Tibial nerve (tissue), 4 donors: ENCODE data around the gene KIZ.

ENCODE experiments used
- EP300 ChIP-seq, 2 donors: sonication (generic); formaldehyde crosslinking; IDR thresholded peaks; one replicate each; pipeline ENCODE4 v1.6.1; 2017; ENCODE audit warnings: antibody characterized with exemption in 2 of 2, mild to moderate bottlenecking in 1 of 2
- POLR2A ChIP-seq, 2 donors: fragments of 450-650 bp; IDR thresholded peaks; one replicate each; pipeline ENCODE4 v1.6.1; 2017; ENCODE audit warnings: antibody characterized with exemption in 2 of 2, mild to moderate bottlenecking in 2 of 2, moderate library complexity in 2 of 2
- TF ChIP-seq, protein P1 (sequence below), 5 experiments: fragments of 200-600 bp in 3 of 5; fragments of 450-650 bp in 2 of 5; sonication (generic) in 3 of 5; IDR thresholded peaks; one replicate each; pipeline ENCODE4 v1.5.1; 2016 to 2019; ENCODE audit warnings: antibody characterized with exemption in 5 of 5, mild to moderate bottlenecking in 3 of 5, moderate library complexity in 2 of 5

- TF ChIP-seq, protein P1, sequence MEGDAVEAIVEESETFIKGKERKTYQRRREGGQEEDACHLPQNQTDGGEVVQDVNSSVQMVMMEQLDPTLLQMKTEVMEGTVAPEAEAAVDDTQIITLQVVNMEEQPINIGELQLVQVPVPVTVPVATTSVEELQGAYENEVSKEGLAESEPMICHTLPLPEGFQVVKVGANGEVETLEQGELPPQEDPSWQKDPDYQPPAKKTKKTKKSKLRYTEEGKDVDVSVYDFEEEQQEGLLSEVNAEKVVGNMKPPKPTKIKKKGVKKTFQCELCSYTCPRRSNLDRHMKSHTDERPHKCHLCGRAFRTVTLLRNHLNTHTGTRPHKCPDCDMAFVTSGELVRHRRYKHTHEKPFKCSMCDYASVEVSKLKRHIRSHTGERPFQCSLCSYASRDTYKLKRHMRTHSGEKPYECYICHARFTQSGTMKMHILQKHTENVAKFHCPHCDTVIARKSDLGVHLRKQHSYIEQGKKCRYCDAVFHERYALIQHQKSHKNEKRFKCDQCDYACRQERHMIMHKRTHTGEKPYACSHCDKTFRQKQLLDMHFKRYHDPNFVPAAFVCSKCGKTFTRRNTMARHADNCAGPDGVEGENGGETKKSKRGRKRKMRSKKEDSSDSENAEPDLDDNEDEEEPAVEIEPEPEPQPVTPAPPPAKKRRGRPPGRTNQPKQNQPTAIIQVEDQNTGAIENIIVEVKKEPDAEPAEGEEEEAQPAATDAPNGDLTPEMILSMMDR (IDR thresholded peaks at IDR 0.05), result no peak
- no peak for TF ChIP-seq POLR2A (IDR thresholded peaks at IDR 0.05)
- TF ChIP-seq EP300 (IDR thresholded peaks at IDR 0.05), result peak in 1 of 2 donors; percentile 41
These were observed 25.1 kb upstream of the KIZ start for GRCh38 chr20:21100578-21101452.
